Measurements from ENCODE around the gene IMPDH1. TPM values are rescaled to one million over a fixed set of nuclear protein-coding genes. Genes with fewer than 3 reads are reported as not detected.
A peak's percentile ranks its signal among the peaks of the same experiment; 100 is the strongest.

Gene IMPDH1
- total RNA-seq, 1 donor from 2014 or later = 17.1 TPM

DNA sequence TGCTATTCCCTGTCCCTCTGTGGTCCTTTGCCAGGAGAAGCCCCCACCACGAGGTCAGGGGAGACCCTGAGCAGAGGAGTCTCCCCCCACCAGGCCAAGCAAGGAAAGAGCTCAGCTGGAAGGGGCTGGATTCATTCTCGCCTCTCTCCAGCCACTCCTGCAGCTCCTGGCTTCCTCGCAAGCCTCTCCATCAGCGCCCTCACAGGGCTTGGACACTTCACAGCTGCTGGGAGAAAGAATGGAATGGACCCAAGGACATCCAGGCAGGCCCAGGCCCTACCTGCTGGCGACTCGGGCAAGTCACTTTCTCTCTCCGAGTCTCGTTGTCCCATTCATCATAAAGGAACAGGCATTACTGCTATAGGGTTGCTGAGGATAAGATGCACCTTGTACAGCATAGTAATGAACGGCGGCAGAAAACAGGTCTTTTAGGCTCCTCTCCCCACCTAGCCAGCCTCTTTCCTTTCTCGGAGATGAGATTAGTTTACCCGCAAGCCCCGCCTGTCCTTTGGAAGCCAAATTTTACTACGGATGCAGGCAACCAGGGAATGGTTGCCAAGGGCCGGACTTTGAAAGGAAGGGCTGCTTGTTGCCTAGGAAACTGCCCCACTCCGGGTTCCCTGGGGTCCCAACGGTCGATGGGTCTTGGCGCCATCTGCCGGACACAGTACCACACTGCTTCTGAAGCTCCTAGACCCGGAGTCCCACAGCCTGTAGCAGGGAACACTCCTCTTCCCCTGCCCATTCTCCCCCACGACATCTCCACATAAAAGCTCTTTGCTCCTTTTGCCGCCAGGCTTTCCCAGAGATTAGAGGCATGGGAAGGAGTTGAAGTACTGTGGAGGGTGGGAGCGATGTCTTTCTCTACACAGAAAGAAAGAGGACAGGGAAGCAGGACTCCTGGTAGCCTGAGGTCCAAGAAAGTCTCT is 22.3 kb downstream of the IMPDH1 start:
- DNase-seq = peak; percentile 53

DNA sequence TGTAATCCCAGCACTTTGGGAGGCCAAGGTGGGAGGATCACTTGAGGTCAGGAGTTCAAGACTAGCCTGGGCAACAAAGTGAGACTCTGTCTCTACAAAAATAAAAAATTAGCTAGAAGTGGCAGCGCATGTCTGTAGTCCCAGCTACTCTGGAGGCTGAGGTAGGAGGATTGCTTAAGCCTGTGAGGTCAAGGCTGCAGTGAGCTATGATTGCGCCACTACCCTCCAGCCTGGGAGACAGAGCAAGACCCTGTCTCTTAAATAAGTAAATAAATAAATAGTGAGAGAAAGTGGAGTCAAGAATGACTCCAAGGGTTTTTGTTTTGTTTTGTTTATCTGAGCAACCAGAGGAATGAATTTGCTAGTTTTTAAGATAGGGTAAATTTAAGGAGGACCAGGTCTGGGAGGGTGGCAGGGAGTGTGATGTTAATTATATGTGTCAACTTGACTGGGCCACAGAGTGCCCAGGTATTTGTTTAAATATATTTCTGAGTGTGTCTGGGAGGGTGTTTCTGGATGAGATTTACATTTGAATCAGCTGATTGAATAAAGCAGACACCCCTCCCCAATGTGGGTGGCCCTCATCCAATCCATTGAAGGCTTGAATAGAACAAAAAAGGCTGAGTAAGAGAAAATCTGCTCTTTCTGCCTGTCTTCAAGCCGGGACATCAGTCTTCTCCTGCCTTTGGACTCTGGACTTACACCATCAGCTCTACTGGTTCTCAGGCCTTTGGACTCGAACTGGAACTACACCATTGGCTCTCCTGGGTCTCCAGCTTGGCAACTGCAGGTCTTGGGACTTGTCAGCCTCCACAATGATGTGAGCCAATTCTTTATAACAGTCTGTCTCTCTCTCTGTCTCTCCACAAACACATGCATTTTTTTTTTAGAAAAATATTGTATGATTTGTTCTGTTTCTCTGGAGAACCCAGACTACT is 23.5 kb downstream of the IMPDH1 start:
- no peak for DNase-seq

DNA sequence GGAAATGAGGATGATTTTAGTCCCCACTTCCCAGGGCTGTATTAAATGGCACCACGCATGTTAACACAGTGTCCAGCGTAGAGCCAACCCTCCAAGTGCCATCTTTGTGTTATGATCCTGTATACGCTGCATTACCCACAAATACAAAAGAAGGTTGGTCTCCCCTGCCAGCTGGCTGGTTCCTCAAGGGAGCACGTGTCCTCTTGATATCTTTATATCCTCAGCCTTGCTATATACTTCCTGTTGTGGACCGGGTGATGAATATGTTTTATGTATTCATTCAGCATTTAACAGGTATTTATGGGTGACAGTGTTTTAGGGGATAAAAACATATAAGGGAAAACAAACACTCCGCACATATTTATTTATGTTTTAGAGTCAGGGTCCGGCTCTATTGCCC is 25.1 kb downstream of the IMPDH1 start:
- DNase-seq = no peak

DNA sequence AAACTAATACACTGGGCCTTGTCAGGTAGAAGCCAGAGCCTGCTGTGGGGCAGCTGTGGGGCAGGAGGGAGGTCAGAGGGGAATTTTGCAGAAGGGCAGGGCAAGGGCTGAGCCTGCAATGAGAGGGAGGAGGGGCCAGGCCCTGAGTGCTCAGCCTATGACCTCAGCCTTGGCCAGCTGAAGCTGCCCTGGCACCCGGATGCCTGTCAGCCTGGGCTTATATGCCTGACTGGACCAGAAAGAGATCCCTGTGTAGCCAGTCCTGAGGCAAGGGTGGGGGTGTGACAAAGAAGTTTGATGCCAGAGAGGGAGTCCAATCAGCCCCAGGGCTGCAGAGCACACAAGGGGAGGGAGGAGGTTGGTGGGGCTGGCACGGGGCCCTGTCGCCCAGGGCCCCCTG is 26.0 kb downstream of the IMPDH1 start:
- no peak for DNase-seq

DNA sequence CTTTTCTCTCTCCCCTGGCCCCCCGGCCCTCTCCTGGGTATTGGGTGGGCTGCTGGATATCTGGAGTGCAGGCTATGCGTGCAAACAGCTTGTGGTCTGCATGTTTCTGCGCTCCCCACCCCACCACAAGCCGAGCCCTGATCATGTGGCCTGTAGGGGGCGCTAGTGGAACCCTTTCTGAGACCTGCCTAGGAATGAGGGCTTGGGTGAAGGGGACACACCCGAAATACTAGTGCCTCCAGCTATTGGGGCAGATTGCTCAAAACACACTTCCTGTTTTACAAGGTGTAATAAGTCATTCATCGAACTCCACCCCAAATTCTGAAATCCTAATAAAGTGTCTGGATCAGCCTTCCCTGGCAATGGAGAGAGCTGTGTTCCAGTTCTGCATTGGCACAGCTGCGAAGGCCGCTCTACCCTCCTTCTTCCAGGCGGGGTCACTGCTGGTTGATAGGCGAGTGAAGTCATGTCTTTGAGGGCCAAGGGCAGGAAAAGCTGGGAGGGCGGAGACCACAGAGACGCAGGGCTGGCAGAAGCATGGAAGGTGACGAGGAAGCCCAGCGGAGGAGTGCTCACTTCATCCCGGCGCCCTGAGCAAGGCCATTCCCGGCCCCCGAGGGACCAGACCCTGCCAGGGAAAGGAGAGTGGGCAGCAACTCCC is 28.5 kb downstream of the IMPDH1 start:
- no peak for DNase-seq

DNA sequence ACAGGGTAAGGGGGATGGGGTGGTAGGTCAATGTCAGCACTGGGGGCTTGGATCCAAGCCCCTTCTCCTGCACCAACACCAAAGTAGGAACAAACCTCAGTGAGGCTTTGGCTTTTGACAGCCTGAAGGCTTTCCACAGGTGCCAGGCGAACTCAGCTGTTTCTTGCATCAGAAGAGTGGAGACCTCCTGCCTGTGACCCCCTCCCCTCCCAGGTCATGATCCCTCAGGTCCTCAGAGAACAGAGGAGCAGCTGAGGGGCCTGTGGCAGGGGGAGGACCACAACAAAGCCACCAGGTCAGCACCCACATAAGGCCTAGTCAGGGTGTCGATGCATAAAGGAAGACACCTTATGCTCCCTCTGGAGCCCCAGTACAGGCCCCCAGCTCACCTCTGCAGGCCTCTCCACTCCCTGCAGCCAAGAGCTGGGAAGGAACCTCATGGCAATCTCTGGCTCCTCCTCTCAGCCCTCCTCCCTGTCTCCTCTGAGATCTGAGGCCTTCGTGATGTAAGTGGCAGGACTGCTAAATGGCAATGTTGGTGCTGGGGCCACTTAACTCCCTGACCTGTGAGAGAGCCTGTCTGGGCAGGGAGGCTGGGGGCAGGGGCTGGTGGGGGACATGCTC is 29.2 kb downstream of the IMPDH1 start:
- DNase-seq = no peak

DNA sequence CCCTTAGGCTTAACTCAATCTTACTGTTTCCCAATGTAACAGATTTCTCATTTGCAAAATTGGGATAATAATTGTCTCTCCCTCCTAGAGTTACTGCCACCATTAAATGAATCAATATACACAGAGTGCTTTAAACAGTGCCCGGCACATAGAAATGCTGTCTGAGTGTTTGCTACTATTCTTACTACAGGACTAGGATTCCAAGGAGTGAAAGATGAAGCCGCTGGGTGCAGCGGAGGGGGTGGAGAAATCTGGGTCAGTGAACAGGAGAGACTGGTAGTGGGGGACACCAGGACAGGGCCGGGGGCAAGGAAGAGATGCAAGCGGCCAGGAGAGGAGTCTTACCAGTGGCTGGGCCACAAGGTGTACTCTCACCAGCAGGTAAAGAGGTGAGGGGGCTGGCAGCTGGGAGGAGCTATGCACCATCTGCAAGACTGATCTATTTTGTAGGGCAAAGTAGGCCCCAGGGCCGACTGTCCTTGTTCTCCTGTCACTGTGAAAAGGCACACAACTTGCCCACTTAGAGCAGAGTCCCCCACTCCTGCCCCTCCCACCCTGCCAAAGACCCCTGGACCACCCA is 29.8 kb downstream of the IMPDH1 start:
- DNase-seq = no peak

DNA sequence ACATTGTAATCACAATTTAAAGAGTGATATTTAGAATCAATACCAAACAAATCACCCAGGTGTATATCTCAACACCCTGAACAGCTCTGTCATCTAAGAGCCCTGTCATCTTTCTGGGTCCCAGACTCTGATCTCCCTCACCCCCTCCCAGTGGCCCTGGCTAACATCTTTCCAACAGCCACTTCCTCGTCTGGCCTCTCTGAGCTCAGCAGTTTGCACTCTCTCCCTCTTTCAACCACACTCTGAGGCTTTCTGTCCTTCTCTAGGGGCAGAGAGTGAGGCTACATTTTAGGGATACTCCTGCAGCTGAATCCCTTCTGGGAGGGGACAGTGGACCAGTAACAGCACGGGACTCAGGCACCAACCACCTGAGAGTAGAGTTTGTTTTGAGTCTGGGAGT is 31.1 kb downstream of the IMPDH1 start:
- no peak for DNase-seq

DNA sequence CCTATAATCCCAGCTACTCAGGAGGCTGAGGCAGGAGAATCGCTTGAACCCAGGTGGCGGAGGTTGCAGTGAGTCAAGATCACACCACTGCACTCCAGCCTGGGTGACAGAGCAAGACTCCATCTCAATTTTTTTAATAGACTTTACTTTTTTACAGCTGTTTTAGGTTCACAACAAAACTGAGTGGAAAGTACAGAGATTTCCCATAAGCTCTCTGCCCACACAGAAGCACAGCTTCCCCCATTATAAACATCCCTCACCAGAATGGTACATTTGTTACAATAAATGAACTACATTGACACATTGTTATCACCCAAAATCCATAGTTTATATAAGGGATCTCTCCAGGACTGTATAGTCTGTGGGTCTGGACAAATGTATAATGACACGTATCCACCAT is 33.7 kb downstream of the IMPDH1 start:
- no peak for DNase-seq

DNA sequence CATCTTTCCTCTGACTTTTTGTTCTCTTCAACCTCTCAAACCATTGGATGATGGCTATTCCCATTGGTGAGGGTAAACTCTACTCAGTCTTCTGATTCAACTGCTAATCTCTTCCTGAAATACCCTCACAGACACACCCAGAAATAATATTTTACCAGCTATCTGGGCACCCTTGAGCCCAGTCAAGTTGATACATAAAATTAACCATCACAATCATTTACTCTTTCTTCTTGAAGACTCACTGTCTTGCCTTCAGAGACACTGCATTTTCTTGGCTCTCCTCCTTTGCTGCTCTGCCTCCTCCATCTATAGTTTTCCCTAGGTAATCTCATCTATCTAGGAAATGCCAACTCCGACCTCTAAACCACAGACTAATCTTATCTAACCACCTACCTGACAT is 35.7 kb downstream of the IMPDH1 start:
- no peak for DNase-seq

DNA sequence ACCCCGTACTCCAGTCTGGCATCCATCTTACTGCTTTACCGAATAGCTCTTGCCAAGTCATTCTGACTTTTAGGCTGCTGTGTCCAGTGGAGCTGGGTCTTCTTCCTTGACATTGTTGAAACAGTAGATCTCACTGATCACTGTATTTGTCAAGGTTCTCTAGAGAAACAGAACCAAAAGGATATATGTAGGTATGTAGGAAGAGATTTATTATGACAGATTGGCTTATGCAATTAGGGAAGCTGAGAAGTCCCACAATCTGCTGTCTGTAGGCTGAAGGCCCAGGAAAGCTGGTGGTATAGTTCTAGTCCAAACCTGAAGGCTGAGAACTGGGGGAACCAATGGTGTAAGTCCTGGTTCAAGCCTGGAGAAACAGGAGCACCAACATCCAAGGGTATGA is 36.2 kb downstream of the IMPDH1 start:
- DNase-seq = no peak

DNA sequence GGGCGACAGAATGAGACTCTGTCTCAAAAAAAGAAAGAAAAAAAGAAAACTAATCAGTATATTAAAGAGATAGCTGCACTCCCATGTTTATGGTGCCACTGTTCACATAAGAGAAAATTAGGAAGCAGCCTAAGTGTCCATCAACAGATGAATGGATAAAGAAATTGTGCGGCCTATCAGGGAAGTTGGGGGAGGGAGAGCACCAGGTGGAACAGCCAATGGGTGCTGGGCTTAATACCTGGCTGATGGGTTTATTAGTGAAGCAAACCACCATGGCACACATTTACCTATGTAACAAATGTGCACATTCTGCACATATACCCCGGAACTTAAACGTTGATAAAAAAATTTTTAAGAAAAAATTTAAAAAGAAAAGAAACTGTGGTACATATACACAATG is 39.3 kb downstream of the IMPDH1 start:
- no peak for DNase-seq

DNA sequence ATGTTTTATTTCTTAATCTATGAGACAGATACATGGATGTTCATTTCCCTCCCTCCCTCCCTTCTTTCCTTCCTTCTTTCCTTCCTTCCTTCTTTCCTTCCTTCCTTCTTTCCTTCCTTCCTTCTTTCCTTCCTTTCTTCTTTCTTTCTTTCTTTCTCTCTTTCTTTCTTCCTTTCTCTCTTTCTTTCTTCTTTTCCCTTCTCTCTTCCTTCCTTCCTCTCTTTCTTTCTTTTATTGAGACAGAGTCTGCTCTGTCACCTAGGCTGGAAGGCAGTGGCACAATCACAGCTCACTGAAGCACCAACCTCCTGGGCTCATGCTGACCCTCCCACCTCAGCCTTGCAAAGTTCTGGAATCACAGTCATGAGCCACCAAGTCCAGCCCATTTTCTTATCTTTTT is 42.8 kb downstream of the IMPDH1 start:
- DNase-seq = no peak

DNA sequence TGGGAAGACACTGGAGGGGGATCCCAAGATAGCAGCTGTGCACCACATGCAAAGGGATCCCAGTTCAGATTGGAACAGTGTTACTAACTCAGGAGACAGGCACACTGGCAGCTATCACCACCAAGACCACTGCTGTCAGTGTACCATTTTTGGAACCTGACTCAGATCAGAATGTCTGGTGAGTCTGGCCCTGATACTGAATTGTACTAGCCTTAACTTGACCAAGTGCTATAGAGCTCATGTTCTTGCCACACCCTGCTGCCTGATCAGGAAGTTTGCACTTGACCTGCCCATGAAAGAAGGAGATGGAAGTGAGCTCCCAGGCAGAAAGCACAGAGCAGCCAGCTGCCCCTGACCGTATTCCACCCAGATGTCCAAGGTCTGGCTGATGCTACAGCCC is 43.5 kb downstream of the IMPDH1 start:
- no peak for DNase-seq

DNA sequence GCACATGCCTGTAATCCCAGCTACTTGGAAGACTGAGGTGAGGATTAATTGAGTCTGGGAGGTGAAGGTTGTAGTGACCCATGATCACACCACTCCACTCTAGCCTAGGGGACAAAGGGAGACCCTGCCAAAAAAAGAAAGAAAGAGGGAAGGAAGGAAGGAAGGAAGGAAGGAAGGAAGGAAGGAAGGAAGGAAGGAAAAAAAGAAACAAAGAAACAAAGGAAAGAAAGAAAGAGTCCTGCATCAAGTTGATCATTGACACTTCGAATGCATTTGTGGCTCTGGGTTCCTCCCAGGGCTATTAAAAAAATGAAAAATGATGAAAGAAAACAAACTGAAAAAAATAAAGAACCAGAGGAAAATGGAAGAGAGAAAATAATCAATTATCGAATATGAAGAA is 44.4 kb downstream of the IMPDH1 start:
- DNase-seq = no peak

DNA sequence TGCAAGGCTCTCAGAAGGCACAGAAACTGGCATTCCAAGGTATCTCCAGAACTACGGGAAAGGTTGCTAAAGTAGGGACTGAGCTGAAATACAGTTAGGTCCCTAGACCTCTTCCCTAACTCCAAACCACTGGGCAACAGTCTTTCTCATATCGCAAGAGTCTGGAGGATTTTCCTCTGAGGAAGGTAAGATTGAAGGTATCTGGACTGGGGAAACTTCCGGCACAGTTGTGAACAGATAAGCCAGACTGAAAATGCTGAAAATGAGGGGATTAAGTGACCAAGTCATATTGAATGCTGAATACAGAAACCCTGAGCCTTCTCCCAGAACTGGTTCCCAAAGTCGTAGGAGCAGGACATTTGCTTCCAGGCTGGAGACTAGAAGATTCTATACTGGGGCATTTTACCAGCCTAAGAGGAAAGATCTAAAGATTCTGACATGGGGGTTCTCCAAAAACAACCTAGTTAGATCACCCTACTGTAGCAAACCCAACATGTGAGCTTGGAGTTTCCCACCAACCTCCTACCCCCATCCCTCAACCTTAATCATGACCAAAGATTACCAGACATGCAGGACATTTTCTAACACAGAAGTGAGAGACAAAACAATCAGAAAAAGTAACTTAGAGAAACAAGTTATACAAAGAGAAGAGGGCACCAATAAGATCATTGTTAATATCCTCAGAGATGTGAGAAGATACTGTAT is 45.5 kb downstream of the IMPDH1 start:
- DNase-seq = no peak

DNA sequence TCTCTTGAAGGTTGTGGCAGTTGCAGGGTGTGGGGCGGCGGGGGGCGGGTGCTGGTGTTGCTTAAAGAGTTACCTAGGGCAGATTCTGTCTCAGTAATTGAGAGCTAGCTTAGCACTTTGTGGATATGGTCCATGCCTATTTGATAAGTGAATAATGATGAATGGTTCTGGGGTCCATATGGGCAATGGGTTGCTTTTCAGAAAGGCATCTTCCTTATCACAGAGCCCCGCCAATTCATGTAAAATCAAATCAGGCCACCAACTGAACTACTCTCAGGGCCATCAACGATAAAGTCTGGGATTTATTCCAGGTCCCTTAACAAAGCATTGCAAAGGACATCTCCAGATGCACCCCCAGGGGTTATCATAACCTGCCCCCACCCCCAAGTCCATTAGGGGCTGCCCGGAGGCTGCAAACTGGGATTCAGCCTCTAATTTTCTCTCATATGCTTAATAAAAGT is 46.5 kb downstream of the IMPDH1 start:
- no peak for DNase-seq

DNA sequence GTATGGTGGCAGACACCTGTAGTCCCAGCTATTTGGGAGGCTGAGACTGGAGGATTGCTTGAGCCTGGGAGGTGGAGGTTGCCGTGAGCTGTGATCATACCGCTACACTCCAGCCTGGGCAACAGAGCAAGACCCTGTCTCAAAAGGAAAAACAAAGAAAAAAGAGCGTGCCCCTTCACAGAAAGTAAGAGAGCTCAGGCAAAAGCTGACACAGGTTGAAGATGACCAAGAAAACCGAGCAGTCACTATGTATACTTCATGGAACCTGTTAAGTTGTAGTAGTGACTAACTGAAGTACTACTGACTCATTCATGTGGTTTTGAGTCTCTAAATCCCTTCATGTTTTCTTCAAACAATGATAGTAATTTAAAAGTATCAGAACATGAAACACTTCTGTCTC is 47.1 kb downstream of the IMPDH1 start:
- no peak for DNase-seq

DNA sequence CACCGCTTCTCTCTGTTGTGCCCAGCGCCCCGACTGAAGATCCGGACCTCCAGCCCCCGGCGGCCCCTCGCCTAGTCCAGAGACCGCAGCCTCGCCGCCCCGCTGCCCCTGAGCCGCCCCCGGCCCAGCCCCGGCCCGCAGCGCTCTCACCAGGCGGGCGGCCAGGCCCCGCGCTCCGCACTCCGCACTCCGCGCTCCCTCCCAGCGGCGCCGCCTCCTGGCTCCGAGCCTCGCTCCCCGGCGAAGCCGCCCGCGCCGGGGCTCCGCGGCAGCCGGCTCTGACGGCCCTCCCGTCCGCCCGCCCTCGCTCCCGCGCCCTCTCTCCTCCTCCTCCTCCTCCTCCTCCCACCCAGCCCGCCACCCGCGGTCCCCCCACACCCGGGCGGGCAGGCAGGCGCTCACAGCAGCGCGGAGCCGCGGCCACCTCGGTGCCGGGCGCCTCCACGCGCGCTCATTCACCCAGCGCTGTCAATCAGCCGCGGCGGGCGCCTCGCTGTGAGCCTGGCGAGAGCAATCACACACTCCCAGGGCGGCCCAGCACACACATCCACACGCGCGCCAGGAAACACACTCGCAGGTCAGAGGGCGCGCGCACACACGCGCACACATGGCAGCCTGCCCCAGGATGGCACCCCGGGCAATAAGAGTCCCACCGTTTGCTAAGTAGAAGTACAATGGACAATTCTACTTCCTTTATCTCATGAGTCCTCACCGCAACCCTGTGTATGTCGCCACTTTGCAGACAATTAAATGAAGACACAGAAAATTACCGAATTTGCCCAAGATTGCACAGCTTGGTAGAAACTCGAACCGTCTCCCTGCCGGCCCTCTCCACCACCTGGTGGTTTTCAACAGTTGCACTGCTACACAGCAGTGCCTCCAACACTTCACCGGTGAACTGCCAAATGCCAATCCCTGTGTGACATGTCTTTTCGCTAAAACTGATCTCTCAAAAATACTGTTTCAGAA is 48.1 kb downstream of the IMPDH1 start, which contains the start of gene PRRT4:
PRRT4 (minus strand) TSS at position 280 of the 969 bp plus-strand sequence.
- no peak for DNase-seq

DNA sequence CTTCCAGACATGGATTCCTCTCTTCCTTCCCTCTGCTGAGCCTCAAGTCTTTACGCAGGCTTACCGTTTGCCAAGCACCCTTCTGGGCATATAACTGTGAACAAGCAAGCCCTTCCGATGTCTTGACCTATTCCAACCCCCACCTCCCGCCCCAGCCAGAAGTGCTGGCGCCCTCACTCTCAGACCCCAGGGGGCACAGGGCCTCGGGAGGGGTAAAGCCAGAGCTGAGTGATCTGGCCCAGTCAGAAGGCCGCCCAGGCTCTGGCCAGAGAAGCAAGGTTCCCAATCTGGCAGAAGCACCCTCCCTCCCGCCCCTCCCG is 49.5 kb downstream of the IMPDH1 start:
- no peak for DNase-seq

All from skin of body (tissue), 2 donors.